Hepatocyte (in vitro differentiated cells): ENCODE measurements around the gene RFTN1. TPM values are rescaled to one million over a fixed set of nuclear protein-coding genes. Genes with fewer than 3 reads are reported as not detected.

Source experiments
- DNase-seq: peaks from one replicate; pipeline ENCODE4 v3.0.0-alpha.2; 2016; ENCODE audit warnings: low spot score
- H2AFZ ChIP-seq: fragments of 200-600 bp; sonication (generic); 2 replicates; pipeline ENCODE4 v1.6.0; 2016; ENCODE audit warnings: antibody characterized with exemption, mild to moderate bottlenecking
- H3K27ac ChIP-seq: fragments of 200-600 bp; sonication (generic); 2 replicates; pipeline ENCODE4 v1.5.1; 2016; ENCODE audit warnings: mild to moderate bottlenecking
- H3K27me3 ChIP-seq: fragments of 200-600 bp; sonication (generic); 2 replicates; pipeline ENCODE4 v1.6.1; 2016
- H3K36me3 ChIP-seq: fragments of 200-600 bp; sonication (generic); replicated peaks from 2 replicates; pipeline ENCODE4 v1.5.1; 2016; ENCODE audit warnings: low read depth; ENCODE audit not compliant: insufficient read depth
- H3K4me1 ChIP-seq: fragments of 200-600 bp; sonication (generic); 2 replicates; pipeline ENCODE4 v1.5.1; 2016; ENCODE audit warnings: mild to moderate bottlenecking, moderate library complexity; ENCODE audit not compliant: insufficient read depth
- H3K4me2 ChIP-seq: fragments of 200-600 bp; sonication (generic); 2 replicates; pipeline ENCODE4 v1.6.0; 2016
- H3K4me3 ChIP-seq: fragments of 200-600 bp; sonication (generic); 2 replicates; pipeline ENCODE4 v1.5.1; 2016; ENCODE audit warnings: mild to moderate bottlenecking
- H3K79me2 ChIP-seq: fragments of 200-600 bp; sonication (generic); 2 replicates; pipeline ENCODE4 v1.6.0; 2017; ENCODE audit warnings: mild to moderate bottlenecking
- H3K9me2 ChIP-seq: fragments of 200-600 bp; sonication (generic); replicated peaks from 2 replicates; pipeline ENCODE4 v1.6.0; 2017; ENCODE audit warnings: mild to moderate bottlenecking; ENCODE audit not compliant: insufficient read depth
- H3K9me3 ChIP-seq: fragments of 200-600 bp; sonication (generic); 2 replicates; pipeline ENCODE4 v1.5.1; 2016; ENCODE audit warnings: low read depth, mild to moderate bottlenecking
- H4K20me1 ChIP-seq: fragments of 200-600 bp; sonication (generic); 2 replicates; pipeline ENCODE4 v1.6.0; 2016; ENCODE audit warnings: mild to moderate bottlenecking; ENCODE audit not compliant: insufficient read depth, poor library complexity, severe bottlenecking
- CTCF ChIP-seq: fragments of 200-600 bp; sonication (generic); IDR thresholded peaks from 2 replicates; pipeline ENCODE4 v1.5.1; 2016; ENCODE audit warnings: antibody characterized with exemption, mild to moderate bottlenecking; ENCODE audit not compliant: poor library complexity
- EZH2 ChIP-seq: fragments of 200-600 bp; sonication (generic); IDR thresholded peaks from 2 replicates; pipeline ENCODE4 v1.6.1; 2016; ENCODE audit warnings: antibody characterized with exemption, mild to moderate bottlenecking, borderline replicate concordance
- EZH2phosphoT487 ChIP-seq: fragments of 200-600 bp; sonication (generic); IDR thresholded peaks from one replicate; pipeline ENCODE4 v1.6.1; 2018; ENCODE audit warnings: antibody characterized with exemption, mild to moderate bottlenecking, low read depth, moderate library complexity; ENCODE audit not compliant: unreplicated experiment, severe bottlenecking
- WGBS: methylation state at CpG from one replicate; pipeline ENCODE4 v1.1.6; 2016; ENCODE audit warnings: low lambda C conversion rate; ENCODE audit errors: missing lambda C conversion rate; 5-methylcytosine and 5-hydroxymethylcytosine counted together
- polyA plus RNA-seq: library from polyadenylated mRNA; unstranded; fragments of >200 nt; fragmentation: Nextera tagmentation; extraction: Ambion mirVana; gene quantifications from 2 replicates; pipeline ENCODE4 v1.2.1, GENCODE V29; 2016
- total RNA-seq: library from RNA; depleted of rRNA; stranded (reverse); fragments of >200 nt; gene quantifications from 2 replicates; pipeline ENCODE4 v1.2.3, GENCODE V29; 2014

Gene RFTN1
- total and polyA plus RNA-seq, 2 experiments from 2014 or later, result 10.0 to 14.9 TPM

DNA sequence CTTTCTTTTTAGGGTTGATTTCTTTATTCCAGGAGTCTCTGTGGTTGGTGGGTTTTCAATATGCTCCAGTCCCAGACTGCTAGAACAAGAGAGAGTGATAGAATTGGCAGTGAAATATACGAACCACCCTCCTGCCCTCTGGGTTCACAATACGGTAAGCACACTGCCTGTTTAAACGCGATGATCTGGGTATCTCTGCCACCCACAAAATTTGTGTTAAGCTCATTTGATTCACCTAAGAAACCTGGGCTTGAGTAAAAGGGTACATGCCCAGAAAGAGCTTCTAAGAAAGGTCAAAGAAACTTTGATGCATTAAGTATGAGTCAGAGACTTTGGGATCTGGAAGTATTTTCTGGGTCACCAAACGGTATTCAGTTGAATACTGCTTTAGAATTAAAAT lies 218.7 kb downstream of the RFTN1 start:
- no peak for DNase-seq
- TF ChIP-seq EZH2phosphoT487 (no peak), CTCF (no peak), EZH2 (no peak)
- H3K4me2 ChIP-seq, result no peak overlapping the region
- no peak overlapping the region for H3K27ac ChIP-seq
- H3K36me3 ChIP-seq, result no peaks in the 10 kb centered on the region
- no peak overlapping the region for H3K4me3 ChIP-seq
- no peaks in the 10 kb centered on the region for H3K9me3 ChIP-seq
- H3K9me2 ChIP-seq, result no peaks in the 10 kb centered on the region
- 92% methylated on average over 5 of the region's 5 CpGs for WGBS
- H2AFZ ChIP-seq, result no peak overlapping the region
- H3K27me3 ChIP-seq, result no peaks in the 10 kb centered on the region
- H3K4me1 ChIP-seq, result no peaks in the 10 kb centered on the region
- H4K20me1 ChIP-seq, result no peaks in the 10 kb centered on the region
- H3K79me2 ChIP-seq, result no peaks in the 10 kb centered on the region

DNA sequence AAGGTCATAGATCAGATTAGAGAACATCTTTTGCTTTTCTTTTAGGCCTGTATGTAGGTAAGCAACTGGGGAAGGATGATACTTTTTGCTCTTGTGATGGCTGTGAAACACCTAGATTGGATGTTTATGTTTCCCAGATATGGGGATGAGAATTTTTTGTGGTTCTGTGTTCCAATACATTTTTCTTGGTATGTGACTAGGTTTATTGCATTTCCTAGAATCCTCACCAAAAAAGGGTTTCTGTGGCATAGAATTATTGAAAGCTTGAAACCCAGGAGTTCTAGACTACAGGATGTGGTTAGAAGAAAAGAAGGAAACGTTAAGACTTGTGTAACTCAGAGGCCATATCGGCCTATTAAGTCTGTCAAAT lies 222.7 kb downstream of the RFTN1 start:
- no peak overlapping the region for H3K27ac ChIP-seq
- DNase-seq, result no peak
- no peak overlapping the region for H2AFZ ChIP-seq
- H3K27me3 ChIP-seq, result no peaks in the 10 kb centered on the region
- H3K4me1 ChIP-seq, result no peaks in the 10 kb centered on the region
- H3K4me3 ChIP-seq, result no peak overlapping the region
- no peak for TF ChIP-seq EZH2phosphoT487
- TF ChIP-seq EZH2, result no peak
- no peak for TF ChIP-seq CTCF
- H3K9me2 ChIP-seq, result no peaks in the 10 kb centered on the region
- no peaks in the 10 kb centered on the region for H3K36me3 ChIP-seq
- WGBS, result 78% methylated on average over 2 of the region's 2 CpGs
- no peaks in the 10 kb centered on the region for H4K20me1 ChIP-seq
- no peaks in the 10 kb centered on the region for H3K9me3 ChIP-seq
- no peaks in the 10 kb centered on the region for H3K79me2 ChIP-seq
- no peak overlapping the region for H3K4me2 ChIP-seq

GRCh38 chr3:16290007-16290826 lies 223.3 kb downstream of the RFTN1 start:
- H3K4me1 ChIP-seq, result no peaks in the 10 kb centered on the region
- WGBS, result 69% methylated on average over 3 of the region's 3 CpGs
- H3K4me3 ChIP-seq, result no peak overlapping the region
- no peak overlapping the region for H3K27ac ChIP-seq
- H3K4me2 ChIP-seq, result no peak overlapping the region
- H3K9me3 ChIP-seq, result no peaks in the 10 kb centered on the region
- no peaks in the 10 kb centered on the region for H3K36me3 ChIP-seq
- DNase-seq, result peak; percentile 63
- TF ChIP-seq CTCF, result peak; percentile 96
- TF ChIP-seq EZH2phosphoT487, result no peak
- no peaks in the 10 kb centered on the region for H3K79me2 ChIP-seq
- no peak overlapping the region for H2AFZ ChIP-seq
- no peaks in the 10 kb centered on the region for H3K9me2 ChIP-seq
- H4K20me1 ChIP-seq, result no peaks in the 10 kb centered on the region
- no peaks in the 10 kb centered on the region for H3K27me3 ChIP-seq
